SIG-M5 (cell line): Measurements from ENCODE around the gene CEP55.
"Not testable (repeated sequence)": the region's sequence is repeated elsewhere in the genome, so short reads cannot be mapped to it uniquely, and the experiment has no call there.

Source experiments
- DNase-seq: peaks from one replicate; lab custom pipeline; 2025; lab: John Stamatoyannopoulos, UW

CEP55 gene

DNA sequence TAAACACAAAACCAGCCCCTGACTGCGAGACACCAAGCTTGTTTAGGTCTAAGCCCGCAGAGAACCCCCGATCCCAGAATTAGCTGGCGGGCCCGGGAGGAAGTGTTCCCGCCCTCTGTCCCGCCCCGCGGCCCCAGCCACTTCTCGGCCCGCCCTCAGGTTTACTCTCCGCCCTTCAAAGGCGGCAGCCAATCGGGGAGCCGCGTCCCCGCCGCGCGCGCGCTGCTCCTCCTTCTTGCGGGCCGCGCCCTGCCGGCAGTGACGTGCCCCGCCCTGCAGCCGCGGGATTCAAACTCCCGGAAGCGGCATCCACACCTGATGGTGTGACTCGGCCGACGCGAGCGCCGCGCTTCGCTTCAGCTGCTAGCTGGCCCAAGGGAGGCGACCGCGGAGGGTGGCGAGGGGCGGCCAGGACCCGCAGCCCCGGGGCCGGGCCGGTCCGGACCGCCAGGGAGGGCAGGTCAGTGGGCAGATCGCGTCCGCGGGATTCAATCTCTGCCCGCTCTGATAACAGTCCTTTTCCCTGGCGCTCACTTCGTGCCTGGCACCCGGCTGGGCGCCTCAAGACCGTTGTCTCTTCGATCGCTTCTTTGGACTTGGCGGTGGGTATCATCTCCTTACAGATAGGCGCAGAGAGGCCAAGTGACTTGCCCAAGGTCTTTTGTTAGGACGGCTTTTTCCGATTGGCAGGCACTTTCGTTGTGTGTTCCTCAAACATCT is at the start of gene CEP55:
Gene CEP55 (plus strand): TSS at position 291 of the 720 bp plus-strand sequence. CDS start 3,440 bp downstream, outside the sequence.
- DNase-seq: peak; percentile 52

- DNase-seq: no peak
These were observed 49.4 kb upstream of the CEP55 start for GRCh38 chr10:93447019-93447418.

DNA sequence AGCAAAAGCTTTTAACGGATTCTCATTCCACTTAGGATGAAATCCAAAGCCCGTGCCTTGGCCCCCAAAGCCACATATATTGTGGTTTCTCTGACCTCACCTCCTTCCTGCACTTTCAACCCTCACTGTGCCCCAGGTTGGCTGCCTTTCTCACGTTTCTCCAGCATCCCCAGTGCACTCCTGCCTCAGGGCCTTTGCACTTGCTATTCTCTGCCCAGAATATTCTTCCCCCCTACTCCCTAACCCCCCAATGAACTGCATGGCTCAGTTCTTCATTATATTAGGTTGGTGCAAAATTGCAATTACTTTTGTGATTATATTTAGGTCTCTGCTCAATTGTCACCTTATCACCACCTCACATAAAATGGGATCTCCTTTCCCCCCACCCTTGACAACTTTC is 48.4 kb upstream of the CEP55 start:
- DNase-seq: no peak

DNA sequence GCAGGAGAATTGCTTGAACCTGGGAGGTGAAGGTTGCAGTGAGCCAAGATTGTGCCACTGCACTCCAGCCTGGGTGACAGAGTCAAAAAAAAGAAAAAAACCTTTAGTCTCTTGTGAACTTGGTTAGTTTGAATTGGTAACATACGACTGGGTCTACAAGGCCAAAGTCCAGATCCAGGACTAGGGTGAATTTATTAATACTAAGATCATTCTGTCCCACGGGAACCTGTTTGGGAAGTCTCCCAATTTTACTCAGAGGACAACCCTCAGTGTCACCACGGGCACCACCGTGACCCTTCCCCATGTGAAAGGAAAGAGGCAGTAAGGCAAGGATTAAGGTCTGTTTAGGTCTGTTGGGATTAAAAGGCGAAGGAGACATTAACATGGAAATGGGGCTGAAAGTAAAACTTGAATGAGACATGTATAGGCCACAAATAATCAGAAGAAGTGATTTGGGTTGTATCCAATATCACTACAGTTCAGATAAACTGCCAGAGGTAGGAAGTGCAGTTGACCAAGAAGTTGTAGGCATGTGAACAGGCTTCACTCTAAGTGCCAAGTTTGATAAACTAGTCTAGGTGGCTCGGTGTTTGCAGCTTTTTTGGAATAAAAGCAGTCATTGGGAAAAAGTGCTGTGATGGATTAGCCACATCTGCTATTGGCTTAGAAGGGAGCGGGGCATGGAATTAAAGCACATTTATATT is 45.0 kb upstream of the CEP55 start:
- DNase-seq: no peak

- DNase-seq: no peak
These were observed 44.3 kb upstream of the CEP55 start for GRCh38 chr10:93452143-93452542.

- no peak for DNase-seq
These were observed 42.3 kb upstream of the CEP55 start for GRCh38 chr10:93454146-93454545.

DNA sequence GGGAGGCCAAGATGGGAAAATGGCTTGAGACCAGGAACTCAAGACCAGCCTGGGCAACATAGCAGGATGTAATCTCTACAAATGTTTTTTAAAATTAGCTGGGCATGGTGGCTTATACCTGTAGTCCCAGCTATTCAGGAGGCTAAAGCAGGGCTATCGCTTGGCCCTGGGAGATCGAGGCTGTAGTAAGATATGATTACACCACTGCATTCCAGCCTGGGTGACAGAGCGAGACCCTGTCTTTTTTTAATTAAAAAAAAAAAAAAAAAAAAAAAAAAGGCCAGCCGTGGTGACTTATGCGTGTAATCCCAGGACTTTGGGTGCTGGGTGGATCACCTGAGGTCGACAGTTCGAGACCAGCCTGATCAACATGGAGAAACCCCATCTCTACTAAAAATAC is 41.7 kb upstream of the CEP55 start:
- no peak for DNase-seq

GRCh38 chr10:93456480-93456879 is 39.9 kb upstream of the CEP55 start:
- no peak for DNase-seq

GRCh38 chr10:93457511-93457910 is 38.9 kb upstream of the CEP55 start:
- DNase-seq: no peak

DNA sequence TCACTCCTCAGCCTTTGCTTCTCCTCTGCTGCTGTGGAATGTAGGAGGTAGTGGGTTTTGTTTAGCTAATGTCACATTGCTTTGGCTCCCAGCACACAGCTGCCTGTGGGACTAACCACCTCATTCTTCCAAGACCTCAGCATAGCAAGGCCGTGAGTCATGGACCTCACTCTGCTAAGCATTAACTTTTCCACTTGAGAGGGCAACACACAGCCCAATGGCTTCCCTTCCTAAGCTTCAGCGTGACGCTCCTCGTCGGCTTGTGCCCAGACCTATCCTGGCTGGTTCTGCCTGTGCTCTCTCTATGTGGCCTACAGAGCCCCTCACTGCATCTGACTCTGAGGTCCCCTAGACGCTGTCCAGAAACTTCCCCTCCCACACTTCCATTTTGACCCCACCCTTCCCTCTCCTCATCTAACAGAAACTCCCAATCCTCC is 37.6 kb upstream of the CEP55 start:
- DNase-seq: no peak

- DNase-seq: no peak
These were observed 36.9 kb upstream of the CEP55 start for GRCh38 chr10:93459466-93459865.

GRCh38 chr10:93461109-93461806 is 35.2 kb upstream of the CEP55 start:
- DNase-seq: no peak

DNA sequence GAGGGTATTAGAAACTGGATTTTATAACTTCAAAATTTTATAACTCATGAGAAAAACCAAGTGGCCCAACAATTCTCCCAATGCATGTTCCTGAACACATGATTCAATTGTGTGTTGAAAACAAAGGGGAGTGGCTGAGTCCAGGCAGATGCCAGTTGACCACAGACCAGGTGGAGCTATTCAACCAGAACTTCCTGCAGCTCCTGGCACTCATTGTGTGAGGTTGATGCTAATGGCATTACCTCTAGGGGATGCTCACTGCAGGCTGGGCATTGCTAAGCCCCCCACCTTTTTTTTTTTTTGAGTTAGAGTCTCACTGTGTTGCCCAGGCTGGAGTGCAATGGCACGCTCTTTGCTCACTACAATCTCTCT is 34.6 kb upstream of the CEP55 start:
- DNase-seq: no peak

- DNase-seq: no peak
These were observed 34.0 kb upstream of the CEP55 start for GRCh38 chr10:93462371-93462770.

- DNase-seq: no peak
These were observed 33.5 kb upstream of the CEP55 start for GRCh38 chr10:93462881-93463280.

DNA sequence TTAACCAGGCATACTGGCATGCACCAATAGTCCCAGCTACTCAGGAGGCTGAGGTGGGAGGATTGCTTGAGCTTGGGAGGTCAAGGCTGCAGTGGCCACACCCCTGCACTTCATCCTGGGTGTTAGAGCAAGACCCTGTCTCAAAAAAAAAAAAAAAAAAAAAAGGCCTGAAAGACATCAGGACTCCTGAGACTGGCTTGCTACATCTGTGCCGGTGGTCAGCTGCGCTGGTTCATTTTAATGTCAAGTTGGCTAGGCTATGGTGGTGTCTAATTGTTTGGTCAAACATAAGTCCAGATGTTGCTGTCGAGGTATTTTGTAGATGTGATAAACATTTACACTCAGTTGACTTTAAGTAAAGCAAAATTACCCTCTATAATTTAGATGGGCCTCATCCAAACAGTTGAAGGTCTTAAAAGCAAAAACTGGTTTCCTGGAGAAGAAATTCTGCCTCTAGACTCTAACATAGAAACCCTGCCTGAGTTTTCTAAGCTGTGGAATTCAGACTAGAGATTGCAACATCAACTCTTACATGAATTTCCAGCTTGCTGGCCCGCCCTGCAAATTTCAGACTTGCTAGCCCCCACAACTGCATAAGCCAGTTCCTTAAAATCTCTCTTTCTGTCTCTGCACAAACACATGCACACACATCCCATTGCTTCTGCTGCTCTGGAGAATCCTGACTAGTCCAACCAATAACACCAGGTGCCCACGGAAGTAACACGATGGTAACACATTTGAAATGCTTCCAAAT is 32.5 kb upstream of the CEP55 start:
- no peak for DNase-seq

DNA sequence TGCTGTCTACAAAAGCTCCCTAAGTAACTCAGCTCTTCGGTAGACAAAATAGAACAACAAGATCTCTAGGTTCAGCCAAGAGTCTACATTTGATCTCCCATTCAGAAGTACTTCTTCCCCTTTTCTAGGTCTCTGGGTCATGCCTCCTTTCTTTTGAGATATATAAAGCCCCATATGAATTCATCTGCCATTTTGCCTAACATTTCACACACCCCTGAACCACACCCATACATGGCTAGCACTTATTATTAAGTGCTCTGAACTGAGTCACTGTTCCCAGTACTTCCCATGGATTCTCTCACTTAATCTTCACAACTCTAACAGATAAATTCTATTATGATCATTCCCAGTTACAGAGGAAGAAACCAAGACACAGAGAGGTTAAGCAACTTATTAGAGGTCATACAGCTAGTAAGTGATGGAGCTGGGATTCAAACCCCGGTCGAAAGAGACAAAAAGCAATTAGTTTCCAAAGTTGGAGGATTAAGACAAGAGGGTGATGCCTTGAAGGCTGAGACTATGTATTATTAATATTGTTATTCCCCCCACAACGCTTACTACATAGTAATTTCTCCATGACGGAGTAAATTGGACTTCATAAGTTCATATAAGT is 31.5 kb upstream of the CEP55 start:
- DNase-seq: no peak

DNA sequence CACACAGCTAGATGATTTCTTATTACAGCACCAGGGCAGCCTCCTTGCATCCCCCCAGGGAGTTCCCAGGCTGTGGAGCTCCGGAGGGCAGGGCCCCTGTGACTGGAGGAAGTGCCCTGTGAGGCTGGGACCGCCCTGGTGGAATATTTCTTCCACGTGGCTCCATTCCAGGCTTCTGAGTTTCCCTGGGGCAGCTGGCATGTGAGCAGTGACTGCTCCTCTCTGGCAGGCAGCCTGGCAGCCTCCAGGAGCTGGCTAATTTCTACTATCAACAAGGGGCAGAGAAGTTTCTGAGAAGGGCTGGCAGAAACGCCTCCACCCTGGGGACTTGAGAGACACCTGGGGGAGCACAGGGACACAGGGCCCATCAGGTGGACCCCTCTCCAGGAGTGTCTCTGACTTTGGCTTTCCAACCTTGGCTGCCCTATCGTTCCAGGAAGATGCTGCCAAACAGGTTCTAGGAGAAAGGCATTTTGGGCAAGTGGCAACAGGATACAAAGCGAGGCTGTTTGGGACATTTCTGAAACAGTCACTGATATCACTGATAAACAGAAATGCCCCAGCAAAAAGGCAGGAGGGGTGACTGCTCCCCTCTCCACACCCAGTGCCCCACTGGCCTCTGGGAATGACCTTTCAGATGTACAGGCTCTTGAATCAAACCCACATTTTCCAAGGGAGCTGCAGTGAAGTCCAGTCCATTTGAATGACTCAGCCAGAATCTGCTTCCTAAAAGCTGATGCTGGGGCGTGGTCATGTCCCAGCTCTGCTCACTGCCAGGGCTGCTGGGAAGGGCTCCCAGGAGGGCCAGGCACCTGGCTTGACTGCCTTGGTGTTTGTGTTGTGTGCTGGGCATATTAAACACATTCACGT is 30.4 kb upstream of the CEP55 start:
- no peak for DNase-seq

DNA sequence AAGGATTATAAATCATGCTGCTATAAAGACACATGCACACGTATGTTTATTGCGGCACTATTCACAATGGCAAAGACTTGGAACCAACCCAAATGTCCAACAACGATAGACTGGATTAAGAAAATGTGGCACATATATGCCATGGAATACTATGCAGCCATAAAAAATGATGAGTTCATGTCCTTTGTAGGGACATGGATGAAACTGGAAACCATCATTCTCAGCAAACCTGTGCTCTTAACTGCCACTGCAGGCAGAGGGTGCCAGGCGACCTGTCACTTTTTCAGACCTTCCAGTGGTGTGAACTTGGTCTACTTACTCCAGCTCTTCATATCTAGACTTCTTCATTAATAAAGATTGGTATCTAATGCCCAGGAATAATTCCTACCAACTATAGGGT is 28.8 kb upstream of the CEP55 start:
- not testable (repeated sequence) for DNase-seq

GRCh38 chr10:93468461-93469213 is 27.8 kb upstream of the CEP55 start:
- no peak for DNase-seq
